NCI-H2196 (cell line): Measurements from ENCODE around the gene ASTN2.
"Not testable (repeated sequence)": the region's sequence is repeated elsewhere in the genome, so short reads cannot be mapped to it uniquely, and the experiment has no call there.

ENCODE experiments used
- DNase-seq: peaks from one replicate; lab custom pipeline; 2025; ENCODE audit not compliant: unreplicated experiment; lab: John Stamatoyannopoulos, UW

Gene ASTN2

GRCh38 chr9:116935149-116935897 is 479.5 kb downstream of the ASTN2 start:
- DNase-seq: no peak

GRCh38 chr9:116934131-116934530 is 480.7 kb downstream of the ASTN2 start:
- no peak for DNase-seq

GRCh38 chr9:116933251-116933650 is 481.6 kb downstream of the ASTN2 start:
- no peak for DNase-seq

- DNase-seq: no peak
Measured at GRCh38 chr9:116929621-116930020, 485.2 kb downstream of the ASTN2 start.

GRCh38 chr9:116928884-116929283 is 486.0 kb downstream of the ASTN2 start:
- DNase-seq: no peak

- no peak for DNase-seq
Measured at GRCh38 chr9:116928289-116928688, 486.6 kb downstream of the ASTN2 start.

GRCh38 chr9:116927726-116928125 is 487.1 kb downstream of the ASTN2 start:
- no peak for DNase-seq

GRCh38 chr9:116925121-116925520 is 489.7 kb downstream of the ASTN2 start:
- DNase-seq: no peak

GRCh38 chr9:116924462-116925110 is 490.3 kb downstream of the ASTN2 start:
- DNase-seq: no peak

GRCh38 chr9:116917895-116918508 is 496.9 kb downstream of the ASTN2 start:
- DNase-seq: not testable (repeated sequence)

- DNase-seq: no peak
Measured at GRCh38 chr9:116913536-116913935, 501.3 kb downstream of the ASTN2 start.

- no peak for DNase-seq
Measured at GRCh38 chr9:116910201-116910600, 504.7 kb downstream of the ASTN2 start.

GRCh38 chr9:116907989-116908388 is 506.9 kb downstream of the ASTN2 start:
- DNase-seq: no peak

GRCh38 chr9:116905171-116905588 is 509.7 kb downstream of the ASTN2 start:
- no peak for DNase-seq

- no peak for DNase-seq
Measured at GRCh38 chr9:116904165-116904564, 510.7 kb downstream of the ASTN2 start.

- DNase-seq: no peak
Measured at GRCh38 chr9:116901260-116901659, 513.6 kb downstream of the ASTN2 start.

- DNase-seq: no peak
Measured at GRCh38 chr9:116900543-116900942, 514.3 kb downstream of the ASTN2 start.

- DNase-seq: no peak
Measured at GRCh38 chr9:116900007-116900367, 514.9 kb downstream of the ASTN2 start.

GRCh38 chr9:116899337-116900006 is 515.4 kb downstream of the ASTN2 start:
- DNase-seq: no peak

GRCh38 chr9:116898131-116898530 is 516.7 kb downstream of the ASTN2 start:
- not testable (repeated sequence) for DNase-seq

- no peak for DNase-seq
Measured at GRCh38 chr9:116897201-116897600, 517.7 kb downstream of the ASTN2 start.

GRCh38 chr9:116895961-116896360 is 518.9 kb downstream of the ASTN2 start:
- DNase-seq: no peak
